Measurements from ENCODE around the gene PTGES. TPM values are rescaled to one million over a fixed set of nuclear protein-coding genes. Genes with fewer than 3 reads are reported as not detected.
A peak's percentile ranks its signal among the peaks of the same experiment; 100 is the strongest.

The PTGES gene
- total RNA-seq, 1 donor from 2014 or later, result not detected

- no peak for DNase-seq (ENCODE audit: low read depth)
Measured at GRCh38 chr9:129695870-129696269, 57.0 kb downstream of the PTGES start.

GRCh38 chr9:129694243-129694646 lies 58.6 kb downstream of the PTGES start:
- DNase-seq (ENCODE audit: low read depth), result peak; percentile 77

DNA sequence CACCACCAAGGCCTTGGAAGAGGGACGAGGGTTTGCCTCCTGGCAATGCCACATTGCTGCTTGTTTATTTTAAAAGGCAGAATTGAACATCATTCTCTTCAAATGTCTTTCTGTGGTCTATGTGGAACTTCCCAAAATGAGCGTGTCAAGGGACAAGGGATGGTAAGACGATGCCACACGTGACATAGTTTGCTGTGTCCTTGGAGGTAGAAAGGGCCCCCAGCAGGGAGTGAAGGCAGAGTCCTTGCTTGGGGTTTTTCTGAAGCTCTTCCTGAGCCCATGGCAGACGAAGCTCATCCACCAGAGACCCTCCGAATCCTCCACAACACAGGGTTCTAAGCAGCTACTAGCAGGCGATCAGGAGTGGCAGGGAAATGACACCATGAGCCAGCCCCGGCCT lies 59.1 kb downstream of the PTGES start:
- no peak for DNase-seq (ENCODE audit: low read depth)

- no peak for DNase-seq (ENCODE audit: low read depth)
Measured at GRCh38 chr9:129692534-129692933, 60.3 kb downstream of the PTGES start.

Other genes with a start within 250 kb of the PTGES start
- gene C9orf50, start 131.9 kb downstream of the PTGES start, total RNA-seq, result not detected in 2 replicates
- 30.9 and 35.9 TPM in 2 replicates for gene NTMT1, start 126.9 kb downstream of the PTGES start, total RNA-seq
- 14.3 and 17.4 TPM in 2 replicates for gene ASB6, start 110.9 kb downstream of the PTGES start, total RNA-seq
- gene PRRX2, start 87.4 kb downstream of the PTGES start, total RNA-seq, result not detected in 2 replicates
- gene TOR1B, start 50.1 kb upstream of the PTGES start, total RNA-seq, result 19.8 and 25.4 TPM in 2 replicates
- 40.5 and 47.0 TPM in 2 replicates for gene TOR1A, start 71.1 kb upstream of the PTGES start, total RNA-seq
- 48.0 and 76.9 TPM in 2 replicates for gene C9orf78, start 82.2 kb upstream of the PTGES start, total RNA-seq
- gene USP20, start 82.4 kb upstream of the PTGES start, total RNA-seq, result 11.8 and 15.7 TPM in 2 replicates

Data from myocyte (in vitro differentiated cells).